HepG2 (cell line): ENCODE data around the gene SWSAP1. TPM values are rescaled to one million over a fixed set of nuclear protein-coding genes. Genes with fewer than 3 reads are reported as not detected.
A peak's percentile ranks its signal among the peaks of the same experiment; 100 is the strongest.

Source experiments
- CC2D1A ChIP-seq: sonication (generic); formaldehyde crosslinking; IDR thresholded peaks from 2 replicates; pipeline ENCODE4 v1.8.1; 2023; ENCODE audit warnings: mild to moderate bottlenecking, missing genetic modification reagents
- ESRRA ChIP-seq: sonication (generic); formaldehyde crosslinking; IDR thresholded peaks from 2 replicates; pipeline ENCODE4 v1.5.1; 2020; ENCODE audit warnings: mild to moderate bottlenecking, low read depth, missing genetic modification reagents
- KDM3A ChIP-seq: IDR thresholded peaks from 2 replicates; pipeline ENCODE4 v1.6.1; 2018; ENCODE audit warnings: low read depth, missing compliant biosample characterization
- NFE2L1 ChIP-seq: sonication (generic); formaldehyde crosslinking; IDR thresholded peaks from 2 replicates; pipeline ENCODE4 v1.4.0; 2020; ENCODE audit warnings: missing genetic modification reagents, mild to moderate bottlenecking, borderline replicate concordance
- PATZ1 ChIP-seq: sonication (generic); formaldehyde crosslinking; IDR thresholded peaks from 2 replicates; pipeline ENCODE4 v1.4.0; 2020; ENCODE audit warnings: missing genetic modification reagents
- RCOR2 ChIP-seq: IDR thresholded peaks from 2 replicates; pipeline ENCODE4 v1.6.1; 2016; ENCODE audit warnings: missing biosample characterization, missing genetic modification reagents
- ZBTB20 ChIP-seq: sonication (generic); formaldehyde crosslinking; IDR thresholded peaks from 2 replicates; pipeline ENCODE4 v1.8.1; 2023; ENCODE audit warnings: missing genetic modification reagents, low read depth, mild to moderate bottlenecking, borderline replicate concordance
- ZFP41 ChIP-seq: sonication (generic); formaldehyde crosslinking; IDR thresholded peaks from 2 replicates; pipeline ENCODE4 v1.4.0; 2020; ENCODE audit warnings: mild to moderate bottlenecking, missing genetic modification reagents, borderline replicate concordance
- ZNF558 ChIP-seq: sonication (generic); formaldehyde crosslinking; IDR thresholded peaks from 2 replicates; pipeline ENCODE4 v1.9.0; 2022; ENCODE audit warnings: mild to moderate bottlenecking, missing genetic modification reagents, borderline replicate concordance
- ZNF770 ChIP-seq: sonication (generic); formaldehyde crosslinking; IDR thresholded peaks from 2 replicates; pipeline ENCODE4 v1.5.0; 2020; ENCODE audit warnings: mild to moderate bottlenecking, missing genetic modification reagents
- ZNF788 ChIP-seq: sonication (generic); formaldehyde crosslinking; IDR thresholded peaks from 2 replicates; pipeline ENCODE4 v1.5.0; 2020; ENCODE audit warnings: mild to moderate bottlenecking, missing genetic modification reagents, borderline replicate concordance
- polyA plus RNA-seq, 8 experiments: library from polyadenylated mRNA; depleted of rRNA in 3 of 8; stranded (reverse) in 7 of 8; unstranded in 1 of 8; fragments of >200 nt; fragmentation: Illumina TruSeq in 4 of 8; extraction: Trizol in 4 of 8; gene quantifications; 2 replicates each; pipeline versions ENCODE4 v1.2.1 to v1.2.3, GENCODE V29; 2011 to 2016; ENCODE audit warnings: low read depth in 4 of 8, missing spikeins in 1 of 8, mixed read lengths in 1 of 8; ENCODE audit not compliant: insufficient read depth in 1 of 8
- total RNA-seq, 5 experiments: library from RNA; depleted of rRNA; stranded (reverse); fragments of >200 nt; fragmentation: Illumina TruSeq; extraction: Trizol; gene quantifications; 2 replicates each; pipeline ENCODE4 v1.2.3, GENCODE V29; 2016; ENCODE audit warnings: low read depth in 1 of 5

Gene SWSAP1
- total and polyA plus RNA-seq, 2 of the 13 experiments (the other 11 are each of a cell fraction or from before 2014, with no cell fraction given) = 2.7 to 3.3 TPM

GRCh38 chr19:11420429-11421370 lies 46.2 kb downstream of the SWSAP1 start (continued):
- peak; percentile 48; the same call in 1 of the 2 replicates for TF ChIP-seq ZNF770 (CRISPR knock-in tag)
- no peak for TF ChIP-seq CC2D1A (CRISPR knock-in tag)
- TF ChIP-seq ESRRA = no peak
- peak; percentile 57; the same call in 1 of the 2 replicates for TF ChIP-seq PATZ1 (CRISPR knock-in tag)
- no peak for TF ChIP-seq RCOR2
- no peak for TF ChIP-seq ZNF558
- TF ChIP-seq NFE2L1 = no peak
- TF ChIP-seq ZNF788 = no peak
- TF ChIP-seq ZBTB20 = no peak
- TF ChIP-seq KDM3A = no peak
- no peak for TF ChIP-seq ZFP41
